Naive thymus-derived CD4-positive, alpha-beta T cell (primary cell): ENCODE data around the gene RASAL3. TPM values are rescaled to one million over a fixed set of nuclear protein-coding genes. Genes with fewer than 3 reads are reported as not detected.

Experiments used
- ATAC-seq: fragments of 150-1000 bp; cut with Tn5 transposase; 2 replicates; pipeline ENCODE4 v1.10.0; 2021; ENCODE audit warnings: mild to moderate bottlenecking, moderate library complexity
- CTCF ChIA-PET: fragments of 350-600 bp; sonication (Branson Sonifier 250); formaldehyde crosslinking; loops from one replicate; lab custom pipeline; 2021; ENCODE audit warnings: antibody characterized with exemption; lab: Charles Lee
- POLR2A ChIA-PET: fragments of 350-600 bp; sonication (Branson Sonifier 250); formaldehyde crosslinking; loops from one replicate; lab custom pipeline; 2021; ENCODE audit warnings: antibody characterized with exemption, inconsistent platforms; lab: Charles Lee
- DNase-seq, 9 donors: peaks; one replicate each; pipeline versions ENCODE4 v3.0.0 to v3.0.0-alpha.2; 2020 to 2022; ENCODE audit warnings: mixed read lengths in 1 of 9
- H3K27ac ChIP-seq: one replicate; pipeline ENCODE4 v1.7.0; 2013; ENCODE audit warnings: mild to moderate bottlenecking, low read depth, low read length, moderate library complexity
- H3K27me3 ChIP-seq, 2 donors: one replicate each; pipeline ENCODE4 v1.7.0; 2013; ENCODE audit warnings: low read length in 2 of 2, mild to moderate bottlenecking in 2 of 2, moderate library complexity in 2 of 2; ENCODE audit not compliant: control insufficient read depth in 2 of 2, insufficient read depth in 2 of 2
- H3K36me3 ChIP-seq, 3 experiments: 1 replicate in 2 of 3; 2 replicates in 1 of 3; pipeline ENCODE4 v1.7.0; 2013; ENCODE audit warnings: low read length in 3 of 3, mild to moderate bottlenecking in 3 of 3, moderate library complexity in 1 of 3; ENCODE audit not compliant: insufficient read depth in 3 of 3, control insufficient read depth in 2 of 3
- H3K4me1 ChIP-seq, 2 donors: one replicate each; pipeline ENCODE4 v1.7.0; 2013; ENCODE audit warnings: low read length in 2 of 2, mild to moderate bottlenecking in 2 of 2, moderate library complexity in 1 of 2; ENCODE audit not compliant: control insufficient read depth in 2 of 2, insufficient read depth in 2 of 2
- H3K4me3 ChIP-seq: 2 replicates; pipeline ENCODE4 v1.7.0; 2013; ENCODE audit warnings: mild to moderate bottlenecking, low read length
- H3K9me3 ChIP-seq, 3 experiments: 1 replicate in 2 of 3; 2 replicates in 1 of 3; pipeline ENCODE4 v1.7.0; 2013; ENCODE audit warnings: low read length in 3 of 3; ENCODE audit not compliant: control insufficient read depth in 2 of 3
- H3K27ac Mint-ChIP-seq, 9 donors: one replicate each; pipeline ENCODE4 v1.8.0; 2020 to 2022; ENCODE audit warnings: mixed read lengths in 9 of 9, mild to moderate bottlenecking in 8 of 9, moderate library complexity in 5 of 9, inconsistent platforms in 2 of 9
- H3K27me3 Mint-ChIP-seq, 5 donors: one replicate each; pipeline ENCODE4 v1.8.0; 2021 to 2022; ENCODE audit warnings: mixed read lengths in 5 of 5, mild to moderate bottlenecking in 1 of 5
- H3K36me3 Mint-ChIP-seq, 5 donors: one replicate each; pipeline ENCODE4 v1.8.0; 2020 to 2022; ENCODE audit warnings: mixed read lengths in 5 of 5, mild to moderate bottlenecking in 3 of 5, inconsistent platforms in 1 of 5
- H3K4me1 Mint-ChIP-seq, 7 donors: one replicate each; pipeline ENCODE4 v1.8.0; 2020 to 2022; ENCODE audit warnings: mixed read lengths in 7 of 7, mild to moderate bottlenecking in 3 of 7, inconsistent platforms in 1 of 7
- H3K4me3 Mint-ChIP-seq, 10 donors: one replicate each; pipeline ENCODE4 v1.8.0; 2020 to 2022; ENCODE audit warnings: mild to moderate bottlenecking in 10 of 10, mixed read lengths in 10 of 10, moderate library complexity in 6 of 10, inconsistent platforms in 2 of 10
- H3K9me3 Mint-ChIP-seq, 11 donors: one replicate each; pipeline ENCODE4 v1.8.0; 2020 to 2022; ENCODE audit warnings: mixed read lengths in 11 of 11, mild to moderate bottlenecking in 4 of 11, inconsistent platforms in 1 of 11, moderate library complexity in 1 of 11
- intact Hi-C, 2 donors: fragments of 100-400 bp; cut with micrococcal nuclease; formaldehyde crosslinking; loops; one replicate each; pipeline ENCODE4 v1.15.1; 2023
- polyA plus RNA-seq, 2 donors: library from polyadenylated mRNA; unstranded; fragments of 300-500 nt; fragmentation: Illumina TruSeq; gene quantifications; one replicate each; pipeline ENCODE4 v1.2.3, GENCODE V29; 2021
- total RNA-seq, 6 experiments: library from RNA in 5 of 6; stranded (reverse) in 5 of 6; gene quantifications; 1 replicate in 5 of 6; 2 replicates in 1 of 6; pipeline ENCODE4 v1.2.3 and lab custom pipeline; 2021 to 2026

Gene RASAL3
- total and polyA plus RNA-seq, 7 experiments from 2014 or later: 38.5 to 214 (median 148) TPM

DNA sequence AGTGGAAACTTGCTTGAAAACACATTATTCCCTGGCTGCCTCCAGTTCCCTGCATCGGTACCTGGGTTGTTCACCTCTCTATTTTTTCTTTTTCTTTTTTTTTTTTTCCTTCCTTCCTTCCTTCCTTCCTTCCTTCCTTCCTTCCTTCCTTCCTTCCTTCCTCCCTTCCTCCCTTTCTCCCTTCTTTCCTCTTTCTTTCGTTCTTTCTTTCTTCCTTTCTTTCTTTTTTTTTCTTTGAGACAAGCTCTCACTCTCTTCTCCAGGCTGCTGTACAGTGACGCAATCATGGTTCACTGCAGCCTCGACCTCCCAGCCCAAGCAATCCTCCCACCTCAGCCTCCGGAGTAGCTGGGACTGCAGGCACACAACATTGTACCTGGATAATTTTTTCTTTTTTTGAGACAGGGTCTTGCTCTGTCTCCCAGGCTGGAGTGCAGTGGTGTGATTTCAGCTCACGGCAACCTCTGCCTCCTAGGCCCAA is 3.4 kb upstream of the RASAL3 start:
- intact Hi-C loops: loop anchor here (1.0 to 10.0 kb wide), 8 partner anchors 15 to 370 kb away; no protein-coding TSS in a partner anchor
- Histone ChIP-seq H3K4me3 (no peak overlapping the region), H3K27me3 (no peaks in the 10 kb centered on the region), H3K9me3 (no peaks in the 10 kb centered on the region), H3K36me3 (peaks cover 0 to 5% (median 0%) of the 10 kb centered on the region in 3 experiments), H3K27ac (no peak overlapping the region), H3K4me1 (peaks cover 36 to 40% of the 10 kb centered on the region in 2 donors)
- Mint-ChIP-seq H3K36me3 (peaks cover 0 to 29% (median 6%) of the 10 kb centered on the region in 5 donors), H3K27ac (peak overlapping the region; percentile 79 to 95 (median 85)), H3K4me1 (peaks cover 38 to 69% (median 54%) of the 10 kb centered on the region in 7 donors), H3K27me3 (peaks cover 0 to 14% (median 0%) of the 10 kb centered on the region in 5 donors), H3K4me3 (peak overlapping the region; percentile 56 to 97 (median 92)), H3K9me3 (peaks cover 0 to 1% (median 0%) of the 10 kb centered on the region in 11 donors)
- ChIA-PET POLR2A (interaction anchor here (0.6 to 9.9 kb wide), 13 partner anchors 10 to 887 kb away, joined by 3 to 101 read pairs (median 4); partner anchors contain the start of genes AKAP8, AKAP8L and WIZ), CTCF (interaction anchor here (0.6 to 2.6 kb wide), 5 partner anchors 49 to 1618 kb away, joined by 4 to 12 read pairs (median 6); partner anchors contain the start of gene AKAP8L)
- ATAC-seq (no peak), DNase-seq (no peak)

DNA sequence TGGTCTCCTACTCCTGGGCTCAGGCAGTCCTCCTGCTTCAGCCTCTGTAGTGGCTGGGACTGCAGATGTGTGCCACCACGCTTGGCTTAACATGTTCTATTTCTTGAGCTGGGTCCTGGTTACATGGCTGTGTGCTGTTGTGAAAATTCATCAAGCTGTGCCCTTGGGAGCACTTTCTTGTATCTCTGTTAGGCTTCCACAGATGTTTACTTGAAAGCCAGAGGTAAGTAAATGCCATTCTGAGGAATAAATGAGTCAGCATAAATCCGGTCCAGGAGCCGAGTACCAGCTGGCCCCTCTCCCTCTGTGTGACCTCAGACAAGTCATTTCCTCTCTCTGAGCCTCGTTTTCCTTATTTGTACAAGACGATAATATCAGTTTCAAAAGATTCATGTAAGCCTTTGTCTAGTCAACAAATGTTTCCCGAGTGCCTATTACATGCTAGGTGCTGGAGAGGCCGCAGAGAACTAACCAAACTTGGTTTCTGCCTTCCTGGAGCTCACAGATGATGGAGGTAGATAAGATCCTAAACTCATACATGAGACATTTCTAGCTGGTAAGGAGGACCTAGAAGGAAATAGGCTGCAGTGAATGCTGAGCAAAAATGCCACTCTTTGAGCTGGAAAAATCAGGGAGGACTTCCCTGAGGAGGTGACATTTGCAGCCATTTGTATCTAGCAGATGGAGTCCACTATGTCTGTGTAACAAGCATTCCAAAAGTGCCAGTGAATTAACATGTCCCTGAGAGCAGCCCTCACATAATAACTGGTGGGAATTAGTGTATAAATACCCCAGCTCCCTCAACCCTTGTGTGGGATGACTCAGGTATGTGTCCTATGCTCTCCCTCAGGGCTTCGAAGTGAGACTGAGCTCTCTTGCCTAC is 2.7 kb upstream of the RASAL3 start:
- POLR2A ChIA-PET: interaction anchor here (0.6 to 9.9 kb wide), 13 partner anchors 11 to 136 kb away, joined by 3 to 101 read pairs (median 6); partner anchors contain the start of genes AKAP8, AKAP8L and WIZ
- Histone ChIP-seq H3K27me3 (no peaks in the 10 kb centered on the region), H3K4me1 (peaks cover 43 to 47% of the 10 kb centered on the region in 2 donors), H3K27ac (peak overlapping the region; percentile 52), H3K4me3 (peak overlapping the region; percentile 1), H3K9me3 (no peaks in the 10 kb centered on the region), H3K36me3 (peaks cover 0 to 5% (median 0%) of the 10 kb centered on the region in 3 experiments)
- ATAC-seq (peak; percentile 42), DNase-seq (peak in 6 of 9 donors; percentile 17 to 58 (median 32))
- H3K4me3 Mint-ChIP-seq: peak overlapping the region; percentile 63 to 95 (median 76)
- peaks cover 0 to 1% (median 0%) of the 10 kb centered on the region in 11 donors for H3K9me3 Mint-ChIP-seq
- H3K36me3 Mint-ChIP-seq: peaks cover 0 to 33% (median 6%) of the 10 kb centered on the region in 5 donors
- H3K27me3 Mint-ChIP-seq: peaks cover 0 to 14% (median 0%) of the 10 kb centered on the region in 5 donors
- intact Hi-C loops: loop anchor here (1.0 to 10.0 kb wide), 8 partner anchors 14 to 370 kb away; no protein-coding TSS in a partner anchor
- CTCF ChIA-PET: interaction anchor here (0.6 to 1.7 kb wide), 4 partner anchors 48 to 375 kb away, joined by 4 to 12 read pairs (median 6); partner anchors contain the start of gene AKAP8L
- peak overlapping the region; percentile 85 to 95 (median 87) for H3K27ac Mint-ChIP-seq
- H3K4me1 Mint-ChIP-seq: peaks cover 39 to 75% (median 53%) of the 10 kb centered on the region in 7 donors

DNA sequence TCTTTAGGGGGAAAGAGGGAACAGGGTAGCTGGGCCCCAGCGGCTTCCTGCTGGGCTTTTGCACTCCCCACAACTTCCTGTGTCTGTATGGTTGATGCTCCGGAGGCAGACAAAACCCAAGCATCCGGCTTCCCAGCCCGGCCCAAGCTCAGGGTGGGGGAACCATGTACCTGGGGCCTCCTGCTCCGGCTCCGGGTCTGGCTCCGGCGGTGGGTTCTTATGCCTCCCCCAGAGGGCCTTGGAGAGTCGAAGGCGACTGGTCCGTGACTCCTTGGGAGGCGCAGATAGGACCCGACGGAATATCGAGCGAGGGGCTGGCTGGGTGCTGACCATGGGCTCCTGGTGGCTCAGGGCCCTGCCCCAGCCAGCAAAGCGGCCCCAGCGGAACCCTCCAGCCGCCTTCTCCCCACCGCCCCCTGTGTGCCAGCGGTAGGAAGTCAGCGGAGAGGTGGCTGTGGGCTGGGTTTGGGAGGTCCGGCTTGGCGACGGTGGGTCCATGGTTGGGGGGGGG is 428 bp downstream of the RASAL3 start:
- DNase-seq (peak; percentile 52 to 85 (median 79)), ATAC-seq (peak; percentile 93)
- Histone ChIP-seq H3K27ac (peak overlapping the region; percentile 91), H3K4me3 (peak overlapping the region; percentile 85), H3K9me3 (no peaks in the 10 kb centered on the region), H3K36me3 (peaks cover 4 to 30% (median 16%) of the 10 kb centered on the region in 3 experiments), H3K27me3 (no peaks in the 10 kb centered on the region), H3K4me1 (peaks cover 56 to 61% of the 10 kb centered on the region in 2 donors)
- POLR2A ChIA-PET: interaction anchor here (0.6 to 9.9 kb wide), 17 partner anchors 10 to 756 kb away, joined by 3 to 101 read pairs (median 6); partner anchors contain the start of genes AKAP8, AKAP8L and WIZ
- peaks cover 40 to 79% (median 64%) of the 10 kb centered on the region in 7 donors for H3K4me1 Mint-ChIP-seq
- peaks cover 4 to 42% (median 14%) of the 10 kb centered on the region in 5 donors for H3K36me3 Mint-ChIP-seq
- H3K27me3 Mint-ChIP-seq: peaks cover 0 to 4% (median 0%) of the 10 kb centered on the region in 5 donors
- intact Hi-C loops: loop anchor here (1.0 to 10.0 kb wide), 8 partner anchors 14 to 371 kb away; partner anchors contain the start of genes AKAP8 (in 2 of the 2) and BRD4 (in 1 of the 2)
- peaks cover 0 to 1% (median 0%) of the 10 kb centered on the region in 11 donors for H3K9me3 Mint-ChIP-seq
- H3K27ac Mint-ChIP-seq: peak overlapping the region; percentile 91 to 98 (median 94)
- peak overlapping the region; percentile 85 to 97 (median 95) for H3K4me3 Mint-ChIP-seq
- CTCF ChIA-PET: interaction anchor here (0.9 to 3.4 kb wide), 7 partner anchors 13 to 91 kb away, joined by 3 to 19 read pairs (median 6); partner anchors contain the start of genes AKAP8L and WIZ

DNA sequence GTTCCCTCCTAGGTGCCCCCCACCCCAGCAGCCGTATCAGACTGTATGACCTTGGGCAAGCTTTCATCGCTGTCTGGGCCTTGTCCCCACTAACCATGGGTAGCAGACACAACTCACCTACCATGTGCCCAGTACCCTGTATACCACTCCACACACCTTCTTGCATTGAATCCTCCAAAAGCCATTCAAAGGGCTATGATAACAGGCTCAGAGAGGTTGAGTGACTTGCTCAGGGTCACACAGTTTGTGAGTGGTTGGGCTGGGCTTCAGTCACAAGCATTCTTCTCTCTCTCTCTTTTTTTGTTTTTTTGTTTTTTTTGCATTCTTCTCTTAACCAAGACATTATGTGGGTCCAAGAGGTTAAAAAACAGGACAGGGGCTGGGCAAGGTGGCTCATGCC is 2.6 kb downstream of the RASAL3 start:
- Mint-ChIP-seq H3K36me3 (peaks cover 4 to 34% (median 14%) of the 10 kb centered on the region in 5 donors), H3K9me3 (peaks cover 0 to 2% (median 0%) of the 10 kb centered on the region in 11 donors), H3K4me1 (peaks cover 18 to 57% (median 43%) of the 10 kb centered on the region in 7 donors), H3K27me3 (no peaks in the 10 kb centered on the region), H3K27ac (peak overlapping the region; percentile 32 to 98 (median 94)), H3K4me3 (peak overlapping the region; percentile 27 to 97 (median 94))
- H3K36me3 ChIP-seq: peaks cover 4 to 44% (median 26%) of the 10 kb centered on the region in 3 experiments
- H3K27ac ChIP-seq: peak overlapping the region; percentile 91
- intact Hi-C loops: loop anchor here (5.0 to 10.0 kb wide), 2 partner anchors 129 to 373 kb away; partner anchors contain the start of gene BRD4 (in 1 of the 2)
- POLR2A ChIA-PET: interaction anchor here (0.7 to 9.9 kb wide), 4 partner anchors 8 to 94 kb away, joined by 3 to 101 read pairs (median 17); partner anchors contain the start of gene WIZ
- no peak for ATAC-seq
- no peak overlapping the region for H3K4me3 ChIP-seq
- no peaks in the 10 kb centered on the region for H3K9me3 ChIP-seq
- no peak for DNase-seq
- H3K27me3 ChIP-seq: no peaks in the 10 kb centered on the region
- H3K4me1 ChIP-seq: peaks cover 39 to 40% of the 10 kb centered on the region in 2 donors
- CTCF ChIA-PET: no interaction called here

DNA sequence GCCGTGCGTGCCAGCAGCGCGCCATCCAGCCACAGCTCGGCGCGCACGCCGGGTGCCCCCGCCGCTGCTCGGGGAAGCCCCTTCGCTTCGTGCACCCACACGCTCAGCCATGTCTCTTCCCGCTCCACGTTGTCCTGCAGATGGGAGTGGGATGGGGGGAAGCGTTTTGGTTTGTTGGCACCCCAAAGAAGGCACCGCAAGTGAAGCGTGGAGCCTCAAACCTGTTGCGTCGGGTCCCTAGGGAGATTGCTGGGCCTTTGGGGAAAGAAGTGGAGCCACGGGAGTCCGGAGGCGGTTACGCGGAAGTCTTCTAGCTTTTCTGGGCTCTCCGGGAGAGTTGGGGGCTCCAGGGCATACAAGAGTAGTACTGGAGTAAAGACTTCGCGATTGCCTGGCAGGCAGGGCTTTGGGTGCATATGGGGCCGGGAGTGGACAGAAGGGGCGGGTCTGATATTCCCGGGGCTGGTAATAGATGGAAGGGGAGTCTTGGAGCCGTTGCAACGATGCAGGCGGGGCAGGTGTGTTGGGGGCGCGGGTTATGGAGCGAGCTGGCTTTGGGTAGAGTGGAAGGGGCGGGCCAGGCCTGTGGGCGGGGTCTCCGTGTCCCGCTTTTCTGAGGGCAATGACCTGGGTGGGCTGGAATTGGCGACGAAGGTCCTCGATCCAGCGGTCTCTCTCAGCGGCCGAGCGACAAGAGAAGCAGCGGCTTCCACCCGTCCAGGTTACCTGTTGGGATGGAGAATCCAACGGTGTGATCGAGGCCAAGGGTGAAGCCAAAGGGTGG is 6.5 kb downstream of the RASAL3 start:
- Mint-ChIP-seq H3K36me3 (peaks cover 16 to 54% (median 24%) of the 10 kb centered on the region in 5 donors), H3K4me1 (peaks cover 21 to 47% (median 44%) of the 10 kb centered on the region in 7 donors), H3K4me3 (no peak overlapping the region), H3K27ac (peak overlapping the region in 1 of 9 donors; percentile 79), H3K9me3 (peaks cover 0 to 2% (median 0%) of the 10 kb centered on the region in 11 donors), H3K27me3 (no peaks in the 10 kb centered on the region)
- H3K27ac ChIP-seq: no peak overlapping the region
- peaks cover 14 to 77% (median 51%) of the 10 kb centered on the region in 3 experiments for H3K36me3 ChIP-seq
- peaks cover 21 to 28% of the 10 kb centered on the region in 2 donors for H3K4me1 ChIP-seq
- H3K9me3 ChIP-seq: no peaks in the 10 kb centered on the region
- H3K4me3 ChIP-seq: no peak overlapping the region
- intact Hi-C loops: no loop called here
- DNase-seq: no peak
- ChIA-PET CTCF (no interaction called here), POLR2A (interaction anchor here (0.6 to 8.4 kb wide), 2 partner anchors 6 to 688 kb away, joined by 3 to 101 read pairs; partner anchors contain the start of gene RASAL3)
- ATAC-seq: no peak
- no peaks in the 10 kb centered on the region for H3K27me3 ChIP-seq
